Heart right ventricle (tissue), 16 donors: ENCODE data around the gene KLHL25. TPM values are rescaled to one million over a fixed set of nuclear protein-coding genes. Genes with fewer than 3 reads are reported as not detected.
"Not testable (repeated sequence)": the region's sequence is repeated elsewhere in the genome, so short reads cannot be mapped to it uniquely, and the experiment has no call there.

Experiments used
- ATAC-seq, 8 donors: fragments of 200-7000 bp; cut with Tn5 transposase; one replicate each; pipeline ENCODE4 v1.9.1; 2020; ENCODE audit warnings: mild to moderate bottlenecking in 8 of 8, moderate library complexity in 8 of 8, moderate number of reproducible peaks in 1 of 8
- DNase-seq, 2 donors: peaks; one replicate each; pipeline ENCODE4 v3.0.0-alpha.2; 2020
- H3K27ac ChIP-seq, 10 donors: fragments of 200-600 bp; sonication (generic) in 2 of 10; one replicate each; pipeline versions ENCODE4 v1.5.0 to v1.8.0; 2020 to 2022; ENCODE audit warnings: mild to moderate bottlenecking in 3 of 10
- H3K27me3 ChIP-seq, 7 donors: fragments of 200-600 bp; one replicate each; pipeline ENCODE4 v1.8.0; 2021 to 2022; ENCODE audit warnings: mild to moderate bottlenecking in 2 of 7
- H3K36me3 ChIP-seq, 9 donors: fragments of 200-600 bp; sonication (generic) in 1 of 9; one replicate each; pipeline versions ENCODE4 v1.5.0 to v1.8.0; 2020 to 2022; ENCODE audit warnings: mild to moderate bottlenecking in 2 of 9
- H3K4me1 ChIP-seq, 9 donors: fragments of 200-600 bp; sonication (generic) in 1 of 9; one replicate each; pipeline versions ENCODE4 v1.5.0 to v1.8.0; 2020 to 2022; ENCODE audit warnings: mild to moderate bottlenecking in 4 of 9
- H3K4me3 ChIP-seq, 10 donors: fragments of 200-600 bp; sonication (generic) in 2 of 10; one replicate each; pipeline versions ENCODE4 v1.5.0 to v1.8.0; 2020 to 2022; ENCODE audit warnings: mild to moderate bottlenecking in 7 of 10, moderate library complexity in 2 of 10
- H3K9me3 ChIP-seq, 11 donors: fragments of 200-600 bp in 10 of 11; sonication (generic) in 2 of 11; one replicate each; pipeline versions ENCODE4 v1.5.0 to v1.8.0; 2013 to 2022; ENCODE audit warnings: mild to moderate bottlenecking in 2 of 11, control low read depth in 1 of 11, moderate library complexity in 1 of 11
- CTCF ChIP-seq, 9 donors: fragments of 200-600 bp; sonication (generic) in 2 of 9; IDR thresholded peaks; one replicate each; pipeline versions ENCODE4 v1.5.0 to v1.8.0; 2021 to 2022; ENCODE audit warnings: antibody characterized with exemption in 9 of 9, mild to moderate bottlenecking in 5 of 9, moderate library complexity in 1 of 9
- WGBS, 2 donors: extraction: QIAGEN DNeasy Blood & Tissue Kit; methylation state at CpG; one replicate each; pipeline ENCODE4 v1.1.7; 2013; ENCODE audit warnings: inconsistent platforms in 1 of 2; 5-methylcytosine and 5-hydroxymethylcytosine counted together
- intact Hi-C, 10 donors: fragments of 100-400 bp; cut with DNase I; formaldehyde crosslinking; loops; one replicate each; pipeline versions ENCODE4 v1.11.1 to v1.14.2; 2022
- polyA plus RNA-seq, 2 donors: library from polyadenylated mRNA; stranded (reverse); fragments of 200-250 nt; gene quantifications; one replicate each; pipeline ENCODE4 v1.2.3, GENCODE V29; 2013
- total RNA-seq, 10 donors: library from RNA; stranded (reverse); fragmentation: NEBNext Ultra II Directional in 3 of 10; extraction: Animal tissue kit (Norgen Biotek cat#: 25700) in 3 of 10; gene quantifications; one replicate each; pipeline versions ENCODE4 v1.2.1 to v1.2.4, GENCODE V29; 2021 to 2023
- donor health status: Arrhythmogenic right ventricular cardiomyopathy.
- donor health status: ischemic (EF 13 %, LVEDD 7.1; RV severe dilation, severe dysfunction).
- donor health status: healthy with polysubstance abuse.
- donor health status: DM: no; HTN: yes; CAD: no.
- donor health status: DM: no; HTN: no; CAD: no.
- donor health status: ischemic (EF 25% LVEDD 6.9; RV normal size, moderate dysfunction).
- donor health status: ischemic (EF 25% LVEDD 5.7; RV mildly dilated, moderate dysfunction).
- donor health status: healthy.
- donor health status: DM: yes; HTN: yes; CAD: no.
- donor health status: Ischemic cardiomyopathy.
- donor health status: ischemic (EF 35%, LVEDD 5.7; RV mildly dilated, moderate dysfunction).
- donor health status: nonischemic (EF 11% LVEDD 7.7; RV severe dilation, severe dysfunction).
- donor health status: DM: yes; HTN: yes; CAD: no.
- donor health status: PGD.
- donor health status: ischemic (EF 29% LVEDD 5.4; RV normal size, mild dysfunction).
- donor health status: nonischemic (EF 23%, LVEDD 6.1; RV moderate dilation, normal function).

KLHL25 gene
- total and polyA plus RNA-seq, 12 donors = 1.9 to 9.2 (median 3.2) TPM

GRCh38 chr15:85834651-85835050 is 39.9 kb upstream of the KLHL25 start:
- H3K4me3 ChIP-seq = no peak overlapping the region
- 96 to 97% methylated on average over 3 of the region's 3 CpGs for WGBS, 2 donors
- DNase-seq = no peak
- peaks cover 0 to 5% (median 0%) of the 10 kb centered on the region in 9 donors for H3K4me1 ChIP-seq
- no peak overlapping the region for H3K27ac ChIP-seq
- TF ChIP-seq CTCF (IDR thresholded peaks at IDR 0.05) = no peak
- no peaks in the 10 kb centered on the region for H3K27me3 ChIP-seq
- intact Hi-C loops = loop anchor here in 9 of 10 donors (5.0 to 10.0 kb wide), 11 partner anchors 37 to 540 kb away; no protein-coding TSS in a partner anchor
- no peaks in the 10 kb centered on the region for H3K36me3 ChIP-seq
- no peaks in the 10 kb centered on the region for H3K9me3 ChIP-seq
- ATAC-seq = no peak

- Histone ChIP-seq H3K4me1 (peaks cover 0 to 5% (median 0%) of the 10 kb centered on the region in 9 donors), H3K27me3 (peaks cover 0 to 3% (median 0%) of the 10 kb centered on the region in 7 donors), H3K27ac (no peak overlapping the region), H3K4me3 (no peak overlapping the region), H3K9me3 (no peaks in the 10 kb centered on the region), H3K36me3 (no peaks in the 10 kb centered on the region)
- ATAC-seq (no peak), DNase-seq (no peak)
- intact Hi-C loops = loop anchor here (2.0 to 10.0 kb wide), 10 partner anchors 35 to 538 kb away; no protein-coding TSS in a partner anchor
- no peak for TF ChIP-seq CTCF (IDR thresholded peaks at IDR 0.05)
- 87 to 93% methylated on average over 4 of the region's 4 CpGs for WGBS, 2 donors
Observed at GRCh38 chr15:85832394-85832793, 37.7 kb upstream of the KLHL25 start.

GRCh38 chr15:85831415-85832113 is 36.8 kb upstream of the KLHL25 start:
- DNase-seq = peak; percentile 47 to 66

GRCh38 chr15:85829754-85830153 is 35.0 kb upstream of the KLHL25 start:
- H3K9me3 ChIP-seq, H3K36me3 ChIP-seq, H3K27me3 ChIP-seq, H3K4me1 ChIP-seq, H3K27ac ChIP-seq, ATAC-seq, H3K4me3 ChIP-seq, DNase-seq: not testable (repeated sequence)
- intact Hi-C loops = loop anchor here (2.0 to 10.0 kb wide), 11 partner anchors 32 to 535 kb away; no protein-coding TSS in a partner anchor
- 92% methylated on average over 4 of the region's 4 CpGs for WGBS, 2 donors

More at GRCh38 chr15:85831415-85832113, 36.8 kb upstream of the KLHL25 start:
- Histone ChIP-seq H3K4me3 (no peak overlapping the region), H3K9me3 (no peaks in the 10 kb centered on the region), H3K27ac (no peak overlapping the region), H3K4me1 (peaks cover 0 to under 1% (median 0%) of the 10 kb centered on the region in 9 donors), H3K27me3 (peaks cover 0 to 3% (median 0%) of the 10 kb centered on the region in 7 donors), H3K36me3 (no peaks in the 10 kb centered on the region)
- 56 to 58% methylated on average over 15 of the region's 15 CpGs for WGBS, 2 donors
- intact Hi-C loops = loop anchor here (2.0 to 10.0 kb wide), 10 partner anchors 34 to 537 kb away; no protein-coding TSS in a partner anchor
- peak; percentile 37 to 76 (median 65) for TF ChIP-seq CTCF (IDR thresholded peaks at IDR 0.05)
- ATAC-seq = peak; percentile 82 to 94 (median 87)

- Histone ChIP-seq H3K27ac (no peak overlapping the region), H3K4me1 (no peaks in the 10 kb centered on the region), H3K27me3 (peaks cover 0 to 3% (median 0%) of the 10 kb centered on the region in 7 donors), H3K4me3 (no peak overlapping the region), H3K36me3 (no peaks in the 10 kb centered on the region), H3K9me3 (no peaks in the 10 kb centered on the region)
- 80% methylated on average over 4 of the region's 4 CpGs for WGBS, 2 donors
- ATAC-seq (no peak), DNase-seq (no peak)
- TF ChIP-seq CTCF (IDR thresholded peaks at IDR 0.05) = no peak
- intact Hi-C loops = loop anchor here in 1 of 10 donors (10.0 kb wide), 1 partner anchor 64 kb away; no protein-coding TSS in a partner anchor
Observed at GRCh38 chr15:85828874-85829273, 34.1 kb upstream of the KLHL25 start.
